ENCODE results near the gene SLC7A5. TPM values are rescaled to one million over a fixed set of nuclear protein-coding genes. Genes with fewer than 3 reads are reported as not detected.

Gene SLC7A5
- total and polyA plus RNA-seq, 2 of the 4 experiments (the other 2 are of a cell fraction): 11.3 to 101 TPM

DNA sequence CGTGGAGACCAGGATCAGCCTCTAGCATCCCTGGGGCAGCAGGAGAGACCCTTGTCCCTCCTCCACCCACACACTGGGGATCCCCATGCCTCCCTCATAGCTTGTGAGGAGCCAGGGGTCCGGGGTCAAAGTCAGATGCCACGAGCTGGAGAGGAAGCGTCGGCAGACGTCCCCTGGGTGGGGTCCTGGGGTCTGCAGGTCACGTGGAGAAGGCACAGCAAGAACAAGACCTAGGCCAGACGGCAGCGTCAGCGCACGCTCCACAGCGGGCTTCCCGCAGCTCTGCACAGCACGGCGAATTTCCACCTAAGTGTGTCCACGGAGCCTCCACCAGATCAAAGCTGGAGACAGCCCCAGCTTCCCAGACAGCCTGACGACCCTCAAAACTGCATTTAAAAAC lies 49.3 kb downstream of the SLC7A5 start:
- no TSS peak for BruUV-seq (replicated peaks)
- POLR2A ChIA-PET (ENCODE audit: unreplicated experiment): no interaction called here
- peaks cover 28% of the 10 kb centered on the region for H3K9me3 ChIP-seq (ENCODE audit: control insufficient read depth, insufficient read depth, low read length)

More for the DNA sequence above, 49.3 kb downstream of the SLC7A5 start:
- H4K8ac ChIP-seq (ENCODE audit: low read depth in 2 of 2, low read length in 2 of 2): no peak overlapping the region
- no peak overlapping the region for H3K4ac ChIP-seq (ENCODE audit: low read depth, low read length)
- H4K91ac ChIP-seq (ENCODE audit: insufficient read depth, low read depth, low read length): no peak overlapping the region
- H3K36me3 ChIP-seq (ENCODE audit: control insufficient read depth, insufficient read depth, low read length): no peaks in the 10 kb centered on the region
- H2AK9ac ChIP-seq (replicated peaks; ENCODE audit: low read depth, low read length, poor library complexity): no peak overlapping the region
- no peak overlapping the region for H3K23ac ChIP-seq (ENCODE audit: low read depth, low read length)
- TF ChIP-seq RAD21 (IDR thresholded peaks at IDR 0.05; ENCODE audit: low read length) (no peak), NFE2L2 (IDR thresholded peaks at IDR 0.05; ENCODE audit: low read depth, low read length) (no peak), POLR2A (IDR thresholded peaks at IDR 0.05; ENCODE audit: low read depth, low read length) (no peak), MAFK (IDR thresholded peaks at IDR 0.05; ENCODE audit: low read depth, low read length) (no peak), RFX5 (IDR thresholded peaks at IDR 0.05; ENCODE audit: low read depth, low read length) (no peak), SMC3 (IDR thresholded peaks at IDR 0.05; ENCODE audit: low read depth, low read length) (no peak), CEBPB (IDR thresholded peaks at IDR 0.05; ENCODE audit: low read depth, low read length) (no peak), CHD1 (IDR thresholded peaks at IDR 0.05; ENCODE audit: low read depth, low read length) (no peak), MAZ (IDR thresholded peaks at IDR 0.05; ENCODE audit: borderline replicate concordance, low read depth, low read length) (no peak), RCOR1 (IDR thresholded peaks at IDR 0.05; ENCODE audit: insufficient replicate concordance, low read length) (no peak), MXI1 (IDR thresholded peaks at IDR 0.05; ENCODE audit: borderline replicate concordance, low read depth, low read length) (no peak), BHLHE40 (IDR thresholded peaks at IDR 0.05; ENCODE audit: low read depth, low read length) (no peak), FOS (IDR thresholded peaks at IDR 0.05; ENCODE audit: low read depth, low read length) (no peak)
- TF ChIP-seq, protein P1, sequence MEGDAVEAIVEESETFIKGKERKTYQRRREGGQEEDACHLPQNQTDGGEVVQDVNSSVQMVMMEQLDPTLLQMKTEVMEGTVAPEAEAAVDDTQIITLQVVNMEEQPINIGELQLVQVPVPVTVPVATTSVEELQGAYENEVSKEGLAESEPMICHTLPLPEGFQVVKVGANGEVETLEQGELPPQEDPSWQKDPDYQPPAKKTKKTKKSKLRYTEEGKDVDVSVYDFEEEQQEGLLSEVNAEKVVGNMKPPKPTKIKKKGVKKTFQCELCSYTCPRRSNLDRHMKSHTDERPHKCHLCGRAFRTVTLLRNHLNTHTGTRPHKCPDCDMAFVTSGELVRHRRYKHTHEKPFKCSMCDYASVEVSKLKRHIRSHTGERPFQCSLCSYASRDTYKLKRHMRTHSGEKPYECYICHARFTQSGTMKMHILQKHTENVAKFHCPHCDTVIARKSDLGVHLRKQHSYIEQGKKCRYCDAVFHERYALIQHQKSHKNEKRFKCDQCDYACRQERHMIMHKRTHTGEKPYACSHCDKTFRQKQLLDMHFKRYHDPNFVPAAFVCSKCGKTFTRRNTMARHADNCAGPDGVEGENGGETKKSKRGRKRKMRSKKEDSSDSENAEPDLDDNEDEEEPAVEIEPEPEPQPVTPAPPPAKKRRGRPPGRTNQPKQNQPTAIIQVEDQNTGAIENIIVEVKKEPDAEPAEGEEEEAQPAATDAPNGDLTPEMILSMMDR (conservative IDR thresholded peaks at IDR 0.05; ENCODE audit: low read depth, low read length): no peak
- TF ChIP-seq, protein P2, sequence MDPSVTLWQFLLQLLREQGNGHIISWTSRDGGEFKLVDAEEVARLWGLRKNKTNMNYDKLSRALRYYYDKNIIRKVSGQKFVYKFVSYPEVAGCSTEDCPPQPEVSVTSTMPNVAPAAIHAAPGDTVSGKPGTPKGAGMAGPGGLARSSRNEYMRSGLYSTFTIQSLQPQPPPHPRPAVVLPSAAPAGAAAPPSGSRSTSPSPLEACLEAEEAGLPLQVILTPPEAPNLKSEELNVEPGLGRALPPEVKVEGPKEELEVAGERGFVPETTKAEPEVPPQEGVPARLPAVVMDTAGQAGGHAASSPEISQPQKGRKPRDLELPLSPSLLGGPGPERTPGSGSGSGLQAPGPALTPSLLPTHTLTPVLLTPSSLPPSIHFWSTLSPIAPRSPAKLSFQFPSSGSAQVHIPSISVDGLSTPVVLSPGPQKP (IDR thresholded peaks at IDR 0.05; ENCODE audit: borderline replicate concordance, low read depth, low read length): no peak
- TF ChIP-seq, protein P3, sequence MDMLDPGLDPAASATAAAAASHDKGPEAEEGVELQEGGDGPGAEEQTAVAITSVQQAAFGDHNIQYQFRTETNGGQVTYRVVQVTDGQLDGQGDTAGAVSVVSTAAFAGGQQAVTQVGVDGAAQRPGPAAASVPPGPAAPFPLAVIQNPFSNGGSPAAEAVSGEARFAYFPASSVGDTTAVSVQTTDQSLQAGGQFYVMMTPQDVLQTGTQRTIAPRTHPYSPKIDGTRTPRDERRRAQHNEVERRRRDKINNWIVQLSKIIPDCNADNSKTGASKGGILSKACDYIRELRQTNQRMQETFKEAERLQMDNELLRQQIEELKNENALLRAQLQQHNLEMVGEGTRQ (IDR thresholded peaks at IDR 0.05; ENCODE audit: low read depth, low read length): no peak
- H3K18ac ChIP-seq (ENCODE audit: low read depth, low read length): no peak overlapping the region
- H2BK5ac ChIP-seq (ENCODE audit: low read depth, low read length, poor library complexity, severe bottlenecking): no peak overlapping the region
- H2BK15ac ChIP-seq (ENCODE audit: low read depth, low read length): no peak overlapping the region
- H2AK5ac ChIP-seq (ENCODE audit: low read depth, low read length): no peak overlapping the region
- H3K4me3 ChIP-seq (ENCODE audit: insufficient read depth, low read depth, low read length): no peak overlapping the region
- H3K9ac ChIP-seq (ENCODE audit: low read depth, low read length): no peak overlapping the region
- H4K5ac ChIP-seq (ENCODE audit: low read depth, low read length): no peak overlapping the region
- DNase-seq (no peak), ATAC-seq (ENCODE audit: low read depth) (no peak)
- no peak overlapping the region for H3K4me2 ChIP-seq (ENCODE audit: low read depth, low read length)
- 73% methylated on average over 14 of the region's 17 CpGs; no CpG with 5 or more reads in 1 of the 2 experiments for WGBS, 2 experiments (ENCODE audit: extremely low coverage in 2 of 2, insufficient read length in 1 of 2)
- CTCF ChIA-PET: no interaction called here
- H3K9me1 ChIP-seq (ENCODE audit: insufficient read depth, low read length): no peaks in the 10 kb centered on the region
- no peak overlapping the region for H3K14ac ChIP-seq (replicated peaks; ENCODE audit: low read depth, low read length)
- H2BK120ac ChIP-seq (ENCODE audit: low read depth, low read length): no peak overlapping the region
- intact Hi-C loops (cut with micrococcal nuclease) (no loop called here), dilution Hi-C loops (cut with HindIII; ENCODE audit: low sequenced_read_pairs, unreplicated experiment) (no loop called here), in situ Hi-C loops (cut with MboI; ENCODE audit: low sequenced_read_pairs) (no loop called here)
- no peak overlapping the region for H2AFZ ChIP-seq (replicated peaks; ENCODE audit: low read length, poor library complexity)
- H3K27ac ChIP-seq (ENCODE audit: insufficient read depth, low read length): no peak overlapping the region
- H3K4me1 ChIP-seq (ENCODE audit: control insufficient read depth, insufficient read depth, low read length): no peaks in the 10 kb centered on the region
- no peak overlapping the region for H3K56ac ChIP-seq (ENCODE audit: extremely low read depth, insufficient read depth, low read length)
- no peaks in the 10 kb centered on the region for H4K20me1 ChIP-seq (ENCODE audit: insufficient read depth, low read length)
- H3K79me1 ChIP-seq (ENCODE audit: low read depth in 1 of 2, low read length in 2 of 2): no peaks in the 10 kb centered on the region
- no peak overlapping the region for H2BK20ac ChIP-seq (ENCODE audit: low read depth, low read length)
- H3K27me3 ChIP-seq (ENCODE audit: control insufficient read depth, insufficient read depth, low read length): peaks cover 3% of the 10 kb centered on the region
